HG02610 (cell line): ENCODE data around the gene ILRUN.
"Not testable (repeated sequence)": the region's sequence is repeated elsewhere in the genome, so short reads cannot be mapped to it uniquely, and the experiment has no call there.

ENCODE experiments used
- ATAC-seq: cut with Tn5 transposase; IDR thresholded peaks from one replicate; pipeline ENCODE4 v1.9.1; 2021; ENCODE audit warnings: mild to moderate bottlenecking, moderate library complexity; ENCODE audit not compliant: unreplicated experiment

Gene ILRUN

GRCh38 chr6:34667481-34668238 lies 28.9 kb downstream of the ILRUN start:
- ATAC-seq, result no peak

DNA sequence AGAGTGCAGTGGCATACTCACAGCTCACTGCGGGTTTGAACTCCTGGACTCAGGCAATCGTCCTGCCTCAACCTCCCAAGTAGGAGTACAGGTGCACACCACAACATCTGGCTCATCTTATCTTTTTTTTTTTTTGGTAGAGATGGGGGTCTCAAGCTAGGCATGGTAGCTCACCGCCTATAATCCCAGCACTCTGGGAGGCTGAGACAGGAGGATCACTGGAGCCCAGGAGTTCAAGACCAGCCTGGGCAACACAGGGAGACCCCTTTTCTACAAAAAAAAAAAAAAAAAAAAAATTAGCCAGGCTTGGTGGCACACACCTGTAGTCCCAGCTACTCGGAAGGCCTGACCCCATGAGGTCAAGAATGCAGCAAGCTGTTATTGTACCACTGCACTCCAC lies 31.5 kb downstream of the ILRUN start:
- no peak for ATAC-seq

DNA sequence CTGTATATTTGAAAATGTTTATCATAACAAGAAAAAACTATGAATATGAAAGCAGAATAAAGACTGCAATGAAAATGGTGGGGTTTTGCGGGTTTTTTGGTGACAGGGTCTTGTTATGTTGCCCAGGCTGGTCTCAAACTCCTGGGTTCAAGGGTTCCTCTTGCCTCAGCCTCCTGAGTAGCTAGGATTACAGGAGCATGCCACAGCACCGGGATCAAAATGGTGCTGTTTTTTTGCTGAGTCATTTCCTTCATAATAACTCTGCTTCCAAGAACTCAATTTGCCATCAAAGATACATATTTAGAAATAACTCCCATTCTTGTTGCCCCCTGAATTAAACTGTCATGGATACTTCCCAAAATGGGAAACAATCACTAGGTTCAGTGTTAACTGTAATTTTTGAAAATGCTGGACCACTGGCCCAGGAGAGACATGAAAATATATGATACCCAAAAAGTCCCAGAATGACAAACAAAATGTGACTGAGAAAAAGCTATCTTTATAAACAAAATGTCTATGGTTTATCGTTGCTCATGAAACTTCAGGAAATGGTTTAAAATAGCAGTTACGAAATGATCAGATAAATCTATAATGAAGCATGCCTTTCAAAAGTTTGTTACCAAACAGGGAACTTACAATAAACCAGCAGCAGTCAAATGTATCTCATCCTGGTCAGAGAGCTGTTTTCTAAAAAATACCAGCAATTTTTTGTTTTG lies 32.2 kb downstream of the ILRUN start:
- ATAC-seq, result no peak

DNA sequence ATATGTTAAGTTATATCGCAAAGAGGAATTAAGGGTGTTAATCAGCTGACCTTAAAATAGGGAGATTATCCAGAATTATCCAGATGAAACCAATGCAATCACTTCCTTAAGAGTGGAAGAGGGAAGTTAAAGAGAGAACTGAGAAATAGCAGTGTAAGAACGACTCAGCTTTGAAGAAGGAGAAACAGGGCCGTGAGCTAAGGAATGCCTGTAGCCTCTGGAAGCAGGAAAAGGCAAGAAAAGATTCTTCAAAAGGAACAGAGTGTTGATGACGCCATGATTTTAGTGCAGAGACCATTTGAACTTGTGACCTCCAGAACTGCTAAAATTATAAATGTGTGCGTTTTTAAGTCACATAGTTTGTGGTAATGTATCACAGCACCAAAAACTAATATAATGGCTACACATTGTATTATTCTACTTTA lies 32.7 kb downstream of the ILRUN start:
- ATAC-seq, result no peak

- ATAC-seq, result no peak
These were observed 33.2 kb downstream of the ILRUN start for GRCh38 chr6:34663371-34663770.

- no peak for ATAC-seq
These were observed 35.2 kb downstream of the ILRUN start for GRCh38 chr6:34661357-34661756.

- ATAC-seq, result no peak
These were observed 37.8 kb downstream of the ILRUN start for GRCh38 chr6:34658605-34659265.

DNA sequence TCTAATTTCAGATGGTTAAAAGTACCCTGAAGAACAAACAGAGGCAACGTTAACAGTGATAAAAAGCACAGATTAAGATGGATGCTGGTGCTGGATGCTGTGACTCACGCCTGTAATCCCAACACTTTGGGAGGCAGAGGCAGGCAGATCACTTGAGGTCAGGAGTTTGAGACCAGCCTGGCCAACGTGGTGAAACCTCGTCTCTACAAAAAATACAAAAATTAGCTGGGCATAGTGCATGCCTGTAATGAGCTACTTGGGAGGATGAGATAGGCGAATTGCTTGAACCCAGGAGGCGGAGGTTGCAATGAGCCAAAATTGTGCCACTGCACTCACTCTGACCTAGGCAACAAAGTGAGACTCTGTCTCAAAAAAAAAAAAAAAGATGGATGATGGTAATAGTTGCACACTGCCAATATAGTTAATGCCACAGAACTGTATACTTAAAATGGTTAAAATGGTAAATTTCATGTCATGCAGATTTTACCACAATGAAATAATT lies 38.5 kb downstream of the ILRUN start:
- ATAC-seq, result not testable (repeated sequence)

- ATAC-seq, result no peak
These were observed 39.1 kb downstream of the ILRUN start for GRCh38 chr6:34657307-34657978.

DNA sequence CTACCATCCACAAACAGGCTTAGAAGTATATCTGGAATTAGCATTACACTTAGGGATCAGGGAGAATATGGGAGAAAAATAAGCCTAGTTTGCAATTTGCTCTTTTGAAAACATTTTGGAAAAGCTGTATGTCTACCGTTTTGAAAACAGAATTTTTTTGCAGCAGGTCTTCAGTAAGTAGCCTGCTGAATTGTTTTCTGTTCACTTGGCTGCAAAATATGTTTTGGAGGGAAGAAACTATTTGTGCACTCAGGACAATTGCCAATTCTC lies 39.6 kb downstream of the ILRUN start:
- no peak for ATAC-seq

DNA sequence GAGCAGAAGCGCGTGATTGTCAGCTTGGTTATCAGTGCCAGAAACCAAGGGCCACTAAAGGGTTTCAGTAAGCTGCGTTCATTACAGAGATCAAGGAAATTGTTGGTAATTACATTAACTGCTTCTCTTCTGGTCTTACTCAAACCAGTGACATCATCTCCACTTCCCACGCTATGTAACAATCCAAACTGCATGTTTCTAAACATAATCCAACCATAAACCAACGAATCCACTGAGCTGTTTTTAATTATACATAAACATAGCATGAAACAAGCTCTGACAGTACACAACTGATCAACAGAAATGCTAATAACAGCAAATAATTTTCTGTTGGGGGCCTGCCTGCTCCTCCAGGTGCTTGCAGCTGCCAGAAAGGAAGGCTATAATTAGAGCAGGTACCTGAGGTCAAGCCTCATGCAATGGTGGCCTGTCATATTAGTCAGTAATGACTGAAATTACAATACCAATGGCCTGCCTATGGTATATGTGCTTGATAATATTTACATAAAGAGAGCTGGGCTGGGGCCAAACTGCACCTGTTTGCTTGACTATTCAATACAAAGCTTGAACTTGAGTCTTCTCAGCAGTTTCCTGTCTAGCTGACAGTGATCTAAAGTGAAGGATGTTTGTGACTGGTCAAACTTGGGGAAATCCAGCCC lies 40.1 kb downstream of the ILRUN start:
- peak; percentile 92 for ATAC-seq

DNA sequence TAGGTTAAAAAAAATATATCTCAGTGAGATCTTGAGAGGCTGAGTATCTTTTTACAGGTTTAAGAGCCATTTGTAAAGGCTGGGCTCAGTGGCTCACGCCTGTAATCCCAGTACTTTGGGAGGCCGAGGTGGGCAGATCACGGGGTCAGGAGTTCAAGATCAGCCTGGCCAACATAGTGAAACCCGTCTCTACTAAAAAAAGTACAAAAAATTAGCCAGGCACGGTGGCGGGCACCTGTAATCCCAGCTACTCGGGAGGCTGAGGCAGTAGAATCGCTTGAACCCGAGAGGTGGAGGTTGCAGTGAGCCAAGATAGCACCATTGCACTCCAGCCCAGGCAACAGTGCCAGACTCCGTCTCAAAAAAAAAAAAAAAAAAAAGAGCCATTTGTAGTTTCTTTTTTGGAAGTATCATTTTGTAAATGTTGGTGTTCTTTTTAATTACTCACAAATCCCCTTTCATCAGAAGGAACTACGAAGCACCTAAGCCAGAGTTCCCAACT lies 40.6 kb downstream of the ILRUN start:
- not testable (repeated sequence) for ATAC-seq

DNA sequence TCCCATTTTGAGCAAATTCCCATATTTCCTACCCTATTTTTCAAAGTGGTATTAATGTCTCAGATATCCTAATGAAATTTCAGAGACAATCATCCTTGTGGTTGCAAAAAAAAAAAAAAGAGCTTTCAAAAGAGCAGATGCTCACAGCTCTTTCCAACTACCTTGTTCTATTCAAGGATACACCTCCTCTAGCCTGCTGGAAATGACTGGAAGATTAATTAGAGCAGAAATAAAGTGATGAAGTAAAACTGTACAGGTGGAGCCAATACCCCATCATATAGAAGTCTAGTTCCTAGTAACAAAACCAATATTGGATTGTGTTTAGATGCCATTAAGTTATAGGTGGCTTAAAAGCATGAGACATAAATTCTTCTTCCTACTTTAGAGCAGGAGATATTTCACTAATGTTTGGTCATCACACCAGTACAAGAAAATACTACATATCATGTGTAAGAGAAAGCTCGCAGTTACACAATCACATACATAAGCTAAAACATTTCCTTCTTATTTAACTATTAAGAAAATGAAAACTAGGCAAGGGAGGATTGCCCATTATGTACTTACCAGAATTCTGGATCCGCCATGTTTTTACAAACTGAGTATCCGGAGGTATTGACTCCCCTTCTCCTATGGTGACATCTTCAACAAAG lies 42.4 kb downstream of the ILRUN start:
- ATAC-seq, result no peak

DNA sequence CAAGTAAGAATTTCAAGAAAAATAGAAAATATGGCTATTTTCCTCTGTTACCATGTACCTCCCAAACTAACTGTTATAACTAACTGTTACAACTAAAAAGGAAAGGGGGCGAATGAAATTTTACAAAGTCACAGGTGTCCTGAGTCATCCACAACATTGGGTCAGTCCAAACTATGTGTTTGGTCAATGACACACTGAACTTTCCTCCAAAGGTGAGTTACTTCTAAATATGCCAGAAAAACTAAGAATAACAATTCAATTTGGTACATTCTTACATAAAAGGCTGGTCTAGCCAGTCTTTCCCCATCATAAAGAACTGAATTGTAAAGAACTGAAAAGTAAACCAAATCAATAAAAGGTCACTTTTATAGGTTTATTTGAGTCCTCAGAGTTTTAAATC lies 44.3 kb downstream of the ILRUN start:
- no peak for ATAC-seq

GRCh38 chr6:34650823-34651222 lies 45.7 kb downstream of the ILRUN start:
- ATAC-seq, result no peak

DNA sequence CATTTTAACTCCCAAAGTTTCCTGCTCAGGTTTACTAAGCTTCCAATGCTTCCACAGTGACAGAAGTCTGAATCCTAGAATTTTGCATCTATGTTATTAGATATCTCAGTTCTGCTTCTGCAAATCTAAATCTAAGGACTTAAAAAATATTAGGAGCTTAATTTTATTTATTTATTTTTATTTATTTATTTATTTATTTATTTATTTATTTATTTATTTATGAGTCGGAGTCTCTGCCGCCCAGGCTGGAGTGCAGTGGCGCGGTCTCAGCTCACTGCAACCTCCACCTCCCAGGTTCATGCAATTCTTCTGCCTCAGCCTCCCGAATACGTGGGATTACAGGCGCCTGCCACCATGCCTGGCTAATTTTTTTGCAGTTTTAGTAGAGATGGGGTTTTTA lies 46.3 kb downstream of the ILRUN start:
- not testable (repeated sequence) for ATAC-seq

DNA sequence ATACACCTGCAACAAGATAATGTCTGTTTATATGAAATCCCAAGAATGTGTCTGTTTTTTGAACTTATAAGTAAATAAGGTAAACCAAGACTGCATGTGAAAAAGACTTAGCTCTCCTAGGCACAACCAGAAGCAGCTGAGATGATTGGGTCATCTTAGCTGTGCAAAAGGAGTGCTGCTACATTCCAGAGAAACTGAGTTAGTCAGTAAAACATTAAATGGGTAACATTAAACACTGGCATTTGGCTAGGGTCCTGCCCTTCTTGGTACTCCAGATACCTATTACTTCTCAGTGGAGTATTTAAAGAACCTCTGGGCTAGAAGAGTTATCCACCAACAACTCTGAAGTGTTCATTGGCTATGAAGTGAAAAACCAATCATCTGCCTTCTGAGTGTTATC lies 47.8 kb downstream of the ILRUN start:
- no peak for ATAC-seq
